IMR-90 (cell line): ENCODE data around the gene C1orf105. TPM values are rescaled to one million over a fixed set of nuclear protein-coding genes. Genes with fewer than 3 reads are reported as not detected.

Experiments used
- ATAC-seq: fragments of 200-7000 bp; cut with Tn5 transposase; 2 replicates; pipeline ENCODE4 v1.9.1; 2020; ENCODE audit warnings: low read depth, mild to moderate bottlenecking, moderate library complexity
- BruUV-seq: library from RNA; stranded (reverse); fragments of 400-500 nt; replicated peaks from 2 replicates; lab custom pipeline; 2021; lab: Mats Ljungman, UMichigan
- CTCF ChIA-PET: fragments of 300-600 bp; formaldehyde crosslinking; extraction: SDS; loops from one replicate; lab custom pipeline; 2021; ENCODE audit warnings: antibody characterized with exemption; lab: Yijun Ruan, JAX
- POLR2A ChIA-PET: fragments of 300-600 bp; sonication (Branson Sonifier 250); formaldehyde crosslinking; loops from one replicate; lab custom pipeline; 2022; ENCODE audit warnings: antibody characterized with exemption; ENCODE audit not compliant: unreplicated experiment; lab: Charles Lee
- DNase-seq: peaks from one replicate; pipeline ENCODE4 v3.0.0; 2013
- H2AFZ ChIP-seq: replicated peaks from 2 replicates; pipeline ENCODE3; 2013; ENCODE audit warnings: low read length, mild to moderate bottlenecking; ENCODE audit not compliant: poor library complexity
- H2AK5ac ChIP-seq: 2 replicates; pipeline ENCODE4 v1.6.1; 2013; ENCODE audit warnings: low read depth, low read length, inconsistent platforms
- H2AK9ac ChIP-seq: replicated peaks from 2 replicates; pipeline ENCODE3; 2013; ENCODE audit warnings: mild to moderate bottlenecking, low read depth, low read length, moderate library complexity; ENCODE audit not compliant: poor library complexity
- H2BK120ac ChIP-seq: 2 replicates; pipeline ENCODE4 v1.6.1; 2013; ENCODE audit warnings: low read depth, low read length, inconsistent platforms
- H2BK15ac ChIP-seq: 3 replicates; pipeline ENCODE4 v1.6.1; 2013; ENCODE audit warnings: low read depth, low read length, inconsistent platforms
- H2BK20ac ChIP-seq: 2 replicates; pipeline ENCODE4 v1.6.1; 2013; ENCODE audit warnings: low read depth, mild to moderate bottlenecking, inconsistent platforms, low read length, moderate library complexity
- H2BK5ac ChIP-seq: 2 replicates; pipeline ENCODE4 v1.6.1; 2013; ENCODE audit warnings: mild to moderate bottlenecking, low read depth, low read length, inconsistent platforms; ENCODE audit not compliant: poor library complexity, severe bottlenecking
- H3K14ac ChIP-seq: replicated peaks from 2 replicates; pipeline ENCODE4 v1.6.1; 2013; ENCODE audit warnings: low read depth, low read length, inconsistent platforms
- H3K18ac ChIP-seq: 2 replicates; pipeline ENCODE4 v1.6.1; 2013; ENCODE audit warnings: low read depth, low read length, control low read depth
- H3K23ac ChIP-seq: 2 replicates; pipeline ENCODE4 v1.6.1; 2013; ENCODE audit warnings: low read depth, low read length, inconsistent platforms
- H3K27ac ChIP-seq: 2 replicates; pipeline ENCODE4 v1.5.1; 2013; ENCODE audit warnings: mild to moderate bottlenecking, control low read depth, low read length; ENCODE audit not compliant: insufficient read depth
- H3K27me3 ChIP-seq: 2 replicates; pipeline ENCODE4 v1.6.1; 2013; ENCODE audit warnings: low read length; ENCODE audit not compliant: control insufficient read depth, insufficient read depth
- H3K36me3 ChIP-seq: 2 replicates; pipeline ENCODE4 v1.6.1; 2013; ENCODE audit warnings: low read length, mixed read lengths; ENCODE audit not compliant: control insufficient read depth, insufficient read depth
- H3K4ac ChIP-seq: 2 replicates; pipeline ENCODE4 v1.6.1; 2013; ENCODE audit warnings: low read depth, low read length, inconsistent platforms
- H3K4me1 ChIP-seq: 2 replicates; pipeline ENCODE4 v1.6.1; 2013; ENCODE audit warnings: low read length, mixed read lengths; ENCODE audit not compliant: control insufficient read depth, insufficient read depth
- H3K4me2 ChIP-seq: 2 replicates; pipeline ENCODE4 v1.6.1; 2013; ENCODE audit warnings: low read depth, mild to moderate bottlenecking, control low read depth, low read length, moderate library complexity
- H3K4me3 ChIP-seq: 2 replicates; pipeline ENCODE4 v1.5.1; 2013; ENCODE audit warnings: low read depth, mild to moderate bottlenecking, control low read depth, low read length, moderate library complexity; ENCODE audit not compliant: insufficient read depth
- H3K56ac ChIP-seq: 2 replicates; pipeline ENCODE4 v1.6.1; 2013; ENCODE audit warnings: low read length, inconsistent platforms; ENCODE audit not compliant: insufficient read depth; ENCODE audit errors: extremely low read depth
- H3K79me1 ChIP-seq, 2 experiments: 2 replicates each; pipeline ENCODE4 v1.6.1; 2013; ENCODE audit warnings: low read length in 2 of 2, inconsistent platforms in 1 of 2, low read depth in 1 of 2
- H3K9ac ChIP-seq: 2 replicates; pipeline ENCODE4 v1.6.1; 2013; ENCODE audit warnings: low read depth, low read length, control low read depth
- H3K9me1 ChIP-seq: 2 replicates; pipeline ENCODE4 v1.6.1; 2013; ENCODE audit warnings: low read length, inconsistent platforms; ENCODE audit not compliant: insufficient read depth
- H3K9me3 ChIP-seq: 2 replicates; pipeline ENCODE4 v1.6.1; 2013; ENCODE audit warnings: low read length; ENCODE audit not compliant: control insufficient read depth, insufficient read depth
- H4K20me1 ChIP-seq: 2 replicates; pipeline ENCODE4 v1.6.1; 2013; ENCODE audit warnings: low read length, inconsistent platforms; ENCODE audit not compliant: insufficient read depth
- H4K5ac ChIP-seq: 2 replicates; pipeline ENCODE4 v1.6.1; 2013; ENCODE audit warnings: mild to moderate bottlenecking, low read depth, low read length, control low read depth
- H4K8ac ChIP-seq, 2 experiments: 2 replicates each; pipeline ENCODE4 v1.6.1; 2013; ENCODE audit warnings: low read depth in 2 of 2, low read length in 2 of 2, control low read depth in 1 of 2, inconsistent platforms in 1 of 2
- H4K91ac ChIP-seq: 2 replicates; pipeline ENCODE4 v1.6.1; 2013; ENCODE audit warnings: low read depth, low read length, inconsistent platforms; ENCODE audit not compliant: insufficient read depth
- BHLHE40 ChIP-seq: fragments of 150-350 bp; IDR thresholded peaks from 2 replicates; pipeline ENCODE4 v1.6.1; 2016; ENCODE audit warnings: mild to moderate bottlenecking, low read depth, low read length
- MAFK ChIP-seq: IDR thresholded peaks from 2 replicates; pipeline ENCODE4 v1.6.1; 2012; ENCODE audit warnings: low read depth, low read length, improper control_type of control experiment
- WGBS, 2 experiments: methylation state at CpG; one replicate each; pipeline versions ENCODE4 v1.1.5 to v1.1.7; 2013; ENCODE audit warnings: missing lambda C conversion rate in 2 of 2; ENCODE audit not compliant: insufficient read length in 1 of 2; ENCODE audit errors: extremely low coverage in 2 of 2; 5-methylcytosine and 5-hydroxymethylcytosine counted together
- dilution Hi-C: fragments of 300-500 bp; cut with HindIII; formaldehyde crosslinking; loops from one replicate; pipeline ENCODE4 v1.14.3; 2018; ENCODE audit warnings: low sequenced_read_pairs; ENCODE audit not compliant: unreplicated experiment
- in situ Hi-C: fragments of 300-500 bp; cut with MboI; formaldehyde crosslinking; loops from 3 replicates; pipeline ENCODE4 v1.14.3; 2019; ENCODE audit warnings: low sequenced_read_pairs, inconsistent platforms, mixed read lengths
- intact Hi-C: fragments of 100-400 bp; cut with micrococcal nuclease; formaldehyde crosslinking; loops from 2 replicates; pipeline ENCODE4 v1.10.0; 2022
- polyA plus RNA-seq, 3 experiments: library from polyadenylated mRNA; depleted of rRNA; stranded (reverse); fragments of >200 nt; gene quantifications; 2 replicates each; pipeline ENCODE4 v1.2.3, GENCODE V29; 2012; ENCODE audit warnings: low replicate concordance in 1 of 3
- total RNA-seq: library from RNA; depleted of rRNA; stranded (reverse); fragments of >200 nt; gene quantifications from 2 replicates; pipeline ENCODE4 v1.2.3, GENCODE V29; 2012

C1orf105 gene
- total and polyA plus RNA-seq, 2 of the 4 experiments (the other 2 are of a cell fraction): not detected

GRCh38 chr1:172453153-172453545, 32.7 kb downstream of the C1orf105 start:
- Histone ChIP-seq H3K9me1 (peaks cover 7% of the 10 kb centered on the region; the same call in 1 of the 2 replicates), H2BK20ac (no peak overlapping the region), H3K23ac (no peak overlapping the region), H3K27me3 (peaks cover 23% of the 10 kb centered on the region), H4K8ac (no peak overlapping the region), H2AK9ac (no peak overlapping the region), H3K4me2 (no peak overlapping the region), H4K91ac (no peak overlapping the region), H3K56ac (no peak overlapping the region), H2BK5ac (no peak overlapping the region), H3K79me1 (no peaks in the 10 kb centered on the region), H4K20me1 (no peaks in the 10 kb centered on the region), H4K5ac (no peak overlapping the region), H2AK5ac (no peak overlapping the region), H3K36me3 (no peaks in the 10 kb centered on the region), H2BK15ac (no peak overlapping the region), H3K4me1 (peaks cover 10% of the 10 kb centered on the region), H3K27ac (no peak overlapping the region), H3K4ac (no peak overlapping the region), H3K18ac (no peak overlapping the region), H3K9ac (no peak overlapping the region), H2BK120ac (no peak overlapping the region), H3K9me3 (no peaks in the 10 kb centered on the region), H2AFZ (no peak overlapping the region), H3K4me3 (no peak overlapping the region), H3K14ac (no peak overlapping the region)
- dilution Hi-C loops (no loop called here), intact Hi-C loops (no loop called here), in situ Hi-C loops (loop anchor here (5.0 kb wide), 1 partner anchor 264 kb away; no protein-coding TSS in a partner anchor)
- ATAC-seq (no peak), DNase-seq (no peak)
- no TSS peak for BruUV-seq
- CTCF ChIA-PET: no interaction called here
- TF ChIP-seq MAFK (no peak), BHLHE40 (no peak)
- POLR2A ChIA-PET: no interaction called here
- WGBS, 2 experiments: no CpG with 5 or more reads among the region's 6 CpGs
